ENCODE data around the gene RXFP2.

The RXFP2 gene

GRCh38 chr13:31849206-31849605 lies 109.9 kb downstream of the RXFP2 start:
- TF ChIP-seq ARNT (IDR thresholded peaks at IDR 0.05) (no peak), PKNOX1 (IDR thresholded peaks at IDR 0.05) (no peak), ZNF384 (IDR thresholded peaks at IDR 0.05) (no peak), LEF1 (IDR thresholded peaks at IDR 0.05; ENCODE audit: borderline replicate concordance) (no peak), ELF4 (IDR thresholded peaks at IDR 0.05) (no peak), FOXK2 (IDR thresholded peaks at IDR 0.05) (no peak), NFRKB (IDR thresholded peaks at IDR 0.05) (no peak), L3MBTL2 (conservative IDR thresholded peaks at IDR 0.05) (no peak), FOXA1 (IDR thresholded peaks at IDR 0.05) (no peak), FOXM1 (IDR thresholded peaks at IDR 0.05; ENCODE audit: borderline replicate concordance) (no peak), SP1 (IDR thresholded peaks at IDR 0.05) (no peak), SUZ12 (IDR thresholded peaks at IDR 0.05) (no peak), CTBP1 (IDR thresholded peaks at IDR 0.05; ENCODE audit: borderline replicate concordance) (no peak), BHLHE40 (IDR thresholded peaks at IDR 0.05; ENCODE audit: borderline replicate concordance) (no peak), TARDBP (IDR thresholded peaks at IDR 0.05) (no peak), HDGF (IDR thresholded peaks at IDR 0.05; ENCODE audit: borderline replicate concordance) (no peak)
- DNase-seq (ENCODE audit: extremely low spot score) = no peak
- ChIA-PET POLR2A (no interaction called here), CTCF (no interaction called here)

DNA sequence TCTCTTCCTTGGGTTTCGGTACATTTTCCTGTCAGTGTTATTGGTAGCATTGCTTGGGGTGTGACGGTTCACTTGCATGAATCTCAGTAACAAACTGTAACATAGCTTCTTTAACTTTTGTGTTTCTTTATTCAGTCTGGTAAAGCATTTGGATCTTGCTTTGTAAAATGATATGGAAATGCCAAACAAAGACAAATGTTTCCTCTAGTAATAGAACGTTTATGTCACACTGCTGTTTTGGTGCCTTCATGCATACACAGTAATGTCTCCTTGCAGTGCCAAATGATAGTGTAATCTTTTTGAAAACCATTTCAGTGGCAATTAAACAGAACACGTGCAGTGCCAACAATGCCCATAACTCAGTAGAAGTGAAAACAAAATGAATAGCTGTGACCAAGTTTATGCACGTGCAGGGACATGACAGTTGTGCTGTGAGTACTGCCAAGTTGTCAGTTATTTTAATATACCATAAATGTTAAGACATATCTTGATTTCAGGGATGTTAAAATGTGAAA lies 110.8 kb downstream of the RXFP2 start:
- ChIA-PET POLR2A (no interaction called here), CTCF (interaction anchor here (0.7 kb wide), 1 partner anchor 9 kb away, joined by 3 read pairs; no protein-coding TSS in a partner anchor)
- DNase-seq (ENCODE audit: extremely low spot score) = no peak
- TF ChIP-seq NFRKB (IDR thresholded peaks at IDR 0.05) (no peak), FOXA1 (IDR thresholded peaks at IDR 0.05) (no peak), L3MBTL2 (conservative IDR thresholded peaks at IDR 0.05) (no peak), CTBP1 (IDR thresholded peaks at IDR 0.05; ENCODE audit: borderline replicate concordance) (no peak), ZNF384 (IDR thresholded peaks at IDR 0.05) (no peak), LEF1 (IDR thresholded peaks at IDR 0.05; ENCODE audit: borderline replicate concordance) (no peak), SUZ12 (IDR thresholded peaks at IDR 0.05) (no peak), SP1 (IDR thresholded peaks at IDR 0.05) (no peak), TARDBP (IDR thresholded peaks at IDR 0.05) (no peak)

- POLR2A ChIA-PET = no interaction called here
- CTCF ChIA-PET = no interaction called here
- no peak for TF ChIP-seq PKNOX1 (IDR thresholded peaks at IDR 0.05)
- TF ChIP-seq FOXA1 (IDR thresholded peaks at IDR 0.05) = no peak
- no peak for TF ChIP-seq SP1 (IDR thresholded peaks at IDR 0.05)
- TF ChIP-seq NFRKB (IDR thresholded peaks at IDR 0.05) = no peak
- no peak for TF ChIP-seq SUZ12 (IDR thresholded peaks at IDR 0.05)
- TF ChIP-seq CTBP1 (IDR thresholded peaks at IDR 0.05; ENCODE audit: borderline replicate concordance) = no peak
- no peak for TF ChIP-seq ELF4 (IDR thresholded peaks at IDR 0.05)
- TF ChIP-seq TARDBP (IDR thresholded peaks at IDR 0.05) = no peak
- no peak for TF ChIP-seq LEF1 (IDR thresholded peaks at IDR 0.05; ENCODE audit: borderline replicate concordance)
- DNase-seq (ENCODE audit: extremely low spot score) = no peak
Observed at GRCh38 chr13:31851216-31851615, 111.9 kb downstream of the RXFP2 start.

Measured in HEK293T (cell line).